LNCAP (cell line): Measurements from ENCODE around the gene CBX8.

Source experiments
- CTCF ChIP-seq: fragments of 450-650 bp; IDR thresholded peaks from 2 replicates; pipeline ENCODE4 v1.5.1; 2017; ENCODE audit warnings: mild to moderate bottlenecking

Gene CBX8

GRCh38 chr17:79796763-79797491, at the start of gene CBX8:
Gene CBX8 (minus strand): TSS chr17:79797077. CDS start chr17:79796998, 79 bp downstream.
- no peak for TF ChIP-seq CTCF

- no peak for TF ChIP-seq CTCF
These were observed 48.7 kb upstream of the CBX8 start for GRCh38 chr17:79845601-79845949.

- TF ChIP-seq CTCF, result peak; percentile 83
These were observed 48.2 kb upstream of the CBX8 start for GRCh38 chr17:79844869-79845600.

GRCh38 chr17:79843816-79844800, 47.2 kb upstream of the CBX8 start:
- no peak for TF ChIP-seq CTCF

- no peak for TF ChIP-seq CTCF
These were observed 46.6 kb upstream of the CBX8 start for GRCh38 chr17:79843474-79843815.

GRCh38 chr17:79842656-79843473, 46.0 kb upstream of the CBX8 start:
- no peak for TF ChIP-seq CTCF

GRCh38 chr17:79842136-79842655, 45.3 kb upstream of the CBX8 start:
- TF ChIP-seq CTCF, result no peak
